ENCODE results near the gene SHISA6. TPM values are rescaled to one million over a fixed set of nuclear protein-coding genes. Genes with fewer than 3 reads are reported as not detected.

SHISA6 gene
- total RNA-seq, 1 experiment from 2014 or later = 2.9 TPM

GRCh38 chr17:11493936-11494335 is 252.9 kb downstream of the SHISA6 start:
- Mint-ChIP-seq H3K4me3 (no peak overlapping the region), H3K27ac (peak overlapping the region in 1 of 3 experiments; percentile 11; a peak in 1 of 7 replicates), H3K27me3 (ENCODE audit: low read depth) (peaks cover 61% of the 10 kb centered on the region), H3K36me3 (ENCODE audit: insufficient read depth in 1 of 3, low read depth in 3 of 3) (no peaks in the 10 kb centered on the region; a peak in 1 of 7 replicates), H3K4me1 (peaks cover 15 to 25% of the 10 kb centered on the region in 2 experiments), H3K9me3 (no peaks in the 10 kb centered on the region)
- Histone ChIP-seq H2BK12ac (ENCODE audit: insufficient read length, low read depth, low read length) (no peak overlapping the region), H3K23me2 (ENCODE audit: insufficient read length, low read depth, low read length, poor library complexity, severe bottlenecking) (no peaks in the 10 kb centered on the region), H3K14ac (ENCODE audit: insufficient read depth, low read length) (no peak overlapping the region), H3K27me3 (ENCODE audit: insufficient read depth, low read length) (no peaks in the 10 kb centered on the region), H3K56ac (ENCODE audit: insufficient read length, low read depth, low read length) (no peak overlapping the region), H3K23ac (ENCODE audit: insufficient read length, low read depth, low read length) (no peak overlapping the region), H3K4me1 (ENCODE audit: insufficient read depth, low read length) (no peaks in the 10 kb centered on the region), H2AK5ac (ENCODE audit: insufficient read length, low read length) (no peak overlapping the region), H3K4me2 (ENCODE audit: insufficient read depth, insufficient read length, low read length) (no peak overlapping the region), H4K5ac (ENCODE audit: insufficient read length, low read depth, low read length) (no peak overlapping the region), H3K27ac (ENCODE audit: insufficient read length, low read depth, low read length) (no peak overlapping the region), H2BK15ac (ENCODE audit: low read depth, low read length) (no peak overlapping the region), H2AFZ (ENCODE audit: low read length) (no peak overlapping the region), H4K8ac (replicated peaks; ENCODE audit: insufficient read length, low read depth, low read length) (no peak overlapping the region), H3K9ac (ENCODE audit: extremely low read depth, insufficient read length, low read length) (no peak overlapping the region), H2BK120ac (ENCODE audit: low read depth, low read length, poor library complexity, severe bottlenecking) (no peak overlapping the region), H4K91ac (ENCODE audit: insufficient read length, low read depth, low read length) (no peak overlapping the region), H3K79me2 (ENCODE audit: insufficient read depth, low read length) (no peaks in the 10 kb centered on the region), H2BK20ac (ENCODE audit: low read depth, low read length, poor library complexity, severe bottlenecking) (no peak overlapping the region), H3K18ac (ENCODE audit: insufficient read length, low read depth, low read length) (no peak overlapping the region), H3K9me3 (ENCODE audit: control insufficient read depth, low read depth, low read length) (no peaks in the 10 kb centered on the region), H4K20me1 (ENCODE audit: control insufficient read depth, insufficient read depth, insufficient read length) (no peaks in the 10 kb centered on the region), H2BK5ac (ENCODE audit: insufficient read length, low read length) (no peak overlapping the region), H3T11ph (ENCODE audit: low read length) (no peak overlapping the region), H3K4ac (ENCODE audit: low read depth, low read length) (no peak overlapping the region), H3K79me1 (ENCODE audit: insufficient read depth, low read depth, low read length, poor library complexity, severe bottlenecking) (no peaks in the 10 kb centered on the region)
- TF ChIP-seq, protein P1, sequence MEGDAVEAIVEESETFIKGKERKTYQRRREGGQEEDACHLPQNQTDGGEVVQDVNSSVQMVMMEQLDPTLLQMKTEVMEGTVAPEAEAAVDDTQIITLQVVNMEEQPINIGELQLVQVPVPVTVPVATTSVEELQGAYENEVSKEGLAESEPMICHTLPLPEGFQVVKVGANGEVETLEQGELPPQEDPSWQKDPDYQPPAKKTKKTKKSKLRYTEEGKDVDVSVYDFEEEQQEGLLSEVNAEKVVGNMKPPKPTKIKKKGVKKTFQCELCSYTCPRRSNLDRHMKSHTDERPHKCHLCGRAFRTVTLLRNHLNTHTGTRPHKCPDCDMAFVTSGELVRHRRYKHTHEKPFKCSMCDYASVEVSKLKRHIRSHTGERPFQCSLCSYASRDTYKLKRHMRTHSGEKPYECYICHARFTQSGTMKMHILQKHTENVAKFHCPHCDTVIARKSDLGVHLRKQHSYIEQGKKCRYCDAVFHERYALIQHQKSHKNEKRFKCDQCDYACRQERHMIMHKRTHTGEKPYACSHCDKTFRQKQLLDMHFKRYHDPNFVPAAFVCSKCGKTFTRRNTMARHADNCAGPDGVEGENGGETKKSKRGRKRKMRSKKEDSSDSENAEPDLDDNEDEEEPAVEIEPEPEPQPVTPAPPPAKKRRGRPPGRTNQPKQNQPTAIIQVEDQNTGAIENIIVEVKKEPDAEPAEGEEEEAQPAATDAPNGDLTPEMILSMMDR (conservative IDR thresholded peaks at IDR 0.05) = no peak
- peak; percentile 56 for DNase-seq
